ENCODE measurements around the gene ACSL3.

ACSL3 gene

GRCh38 chr2:222955008-222955407, 94.2 kb downstream of the ACSL3 start:
- TF ChIP-seq Cebpa-rat (IDR thresholded peaks at IDR 0.05): no peak
- Histone ChIP-seq H3K27ac (no peak overlapping the region), H3K4me1 (peaks cover 0 to 16% (median 0%) of the 10 kb centered on the region in 10 experiments; a peak in 3 of 20 replicates), H3K4me3 (no peak overlapping the region), H3K36me3 (no peaks in the 10 kb centered on the region), H3K9ac (no peak overlapping the region), H4K20me1 (no peaks in the 10 kb centered on the region), H3K9me3 (replicated peaks in 1 of 11) (peaks cover 0 to 7% (median 0%) of the 10 kb centered on the region in 11 experiments; a peak in 3 of 22 replicates), H3K4me2 (peak overlapping the region in 1 of 11 experiments; percentile 37; a peak in 1 of 22 replicates), H3K27me3 (no peaks in the 10 kb centered on the region)

DNA sequence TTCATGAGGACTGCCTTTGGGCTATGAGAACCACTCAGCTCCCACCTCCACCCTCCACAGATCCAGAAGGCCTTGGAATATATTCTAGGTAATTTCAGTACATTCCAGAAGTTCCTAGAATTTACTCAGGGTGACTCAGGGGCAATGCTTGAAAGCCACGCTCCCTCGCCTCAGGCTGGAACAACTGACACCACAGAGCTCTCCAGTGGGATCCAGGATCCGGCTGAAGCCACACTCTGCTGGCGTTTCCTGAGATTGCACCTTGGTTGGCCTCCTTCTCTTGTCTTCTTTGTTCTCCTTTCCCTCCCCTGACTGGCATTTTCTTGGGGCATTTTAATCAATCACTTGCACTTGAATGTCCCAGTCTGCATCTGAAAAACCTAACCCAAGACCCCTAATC, 98.5 kb downstream of the ACSL3 start:
- TF ChIP-seq Cebpa-rat (IDR thresholded peaks at IDR 0.05): no peak
- Histone ChIP-seq H3K9ac (no peak overlapping the region), H3K4me3 (no peak overlapping the region), H3K4me2 (no peak overlapping the region), H3K4me1 (peaks cover 0 to 9% (median 0%) of the 10 kb centered on the region in 10 experiments; a peak in 2 of 20 replicates), H3K9me3 (replicated peaks in 1 of 11) (peaks cover 0 to 24% (median 9%) of the 10 kb centered on the region in 11 experiments; a peak in 17 of 22 replicates), H3K27me3 (no peaks in the 10 kb centered on the region), H4K20me1 (no peaks in the 10 kb centered on the region), H3K27ac (no peak overlapping the region), H3K36me3 (no peaks in the 10 kb centered on the region)

- Histone ChIP-seq H4K20me1 (no peaks in the 10 kb centered on the region), H3K4me1 (peaks cover 0 to 3% (median 0%) of the 10 kb centered on the region in 10 experiments; a peak in 2 of 20 replicates), H3K9me3 (replicated peaks in 1 of 11) (peaks cover 0 to 25% (median 9%) of the 10 kb centered on the region in 11 experiments; a peak in 17 of 22 replicates), H3K36me3 (no peaks in the 10 kb centered on the region), H3K4me2 (no peak overlapping the region), H3K27me3 (no peaks in the 10 kb centered on the region), H3K4me3 (no peak overlapping the region), H3K9ac (no peak overlapping the region), H3K27ac (no peak overlapping the region)
- no peak for TF ChIP-seq Cebpa-rat (IDR thresholded peaks at IDR 0.05)
Observed at GRCh38 chr2:222960126-222960525, 99.3 kb downstream of the ACSL3 start.

DNA sequence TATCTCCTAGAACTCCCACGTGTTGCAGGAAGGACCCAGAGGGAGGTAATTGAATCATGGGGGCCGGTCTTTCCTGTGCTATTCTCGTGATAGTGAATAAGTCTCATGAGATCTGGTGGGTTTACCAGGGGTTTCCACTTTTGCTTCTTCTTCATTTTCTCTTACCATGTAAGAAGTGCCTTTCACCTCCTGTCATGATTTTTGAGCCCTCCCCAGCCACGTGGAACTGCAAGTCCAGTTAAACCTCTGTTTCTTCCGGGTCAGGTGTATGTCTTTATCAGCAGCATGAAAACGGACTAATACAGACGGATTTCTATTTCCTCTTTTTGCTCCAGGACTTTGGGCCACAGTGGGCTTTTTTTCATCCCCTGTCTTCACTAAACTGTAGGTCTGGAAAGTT, 102.8 kb downstream of the ACSL3 start:
- Histone ChIP-seq H3K9me3 (replicated peaks in 1 of 11) (peaks cover 0 to 25% (median 9%) of the 10 kb centered on the region in 11 experiments; a peak in 17 of 22 replicates), H3K36me3 (no peaks in the 10 kb centered on the region), H3K9ac (no peak overlapping the region), H3K4me1 (no peaks in the 10 kb centered on the region), H4K20me1 (no peaks in the 10 kb centered on the region), H3K27ac (no peak overlapping the region), H3K27me3 (no peaks in the 10 kb centered on the region), H3K4me2 (no peak overlapping the region), H3K4me3 (no peak overlapping the region)
- TF ChIP-seq Cebpa-rat (IDR thresholded peaks at IDR 0.05): no peak

DNA sequence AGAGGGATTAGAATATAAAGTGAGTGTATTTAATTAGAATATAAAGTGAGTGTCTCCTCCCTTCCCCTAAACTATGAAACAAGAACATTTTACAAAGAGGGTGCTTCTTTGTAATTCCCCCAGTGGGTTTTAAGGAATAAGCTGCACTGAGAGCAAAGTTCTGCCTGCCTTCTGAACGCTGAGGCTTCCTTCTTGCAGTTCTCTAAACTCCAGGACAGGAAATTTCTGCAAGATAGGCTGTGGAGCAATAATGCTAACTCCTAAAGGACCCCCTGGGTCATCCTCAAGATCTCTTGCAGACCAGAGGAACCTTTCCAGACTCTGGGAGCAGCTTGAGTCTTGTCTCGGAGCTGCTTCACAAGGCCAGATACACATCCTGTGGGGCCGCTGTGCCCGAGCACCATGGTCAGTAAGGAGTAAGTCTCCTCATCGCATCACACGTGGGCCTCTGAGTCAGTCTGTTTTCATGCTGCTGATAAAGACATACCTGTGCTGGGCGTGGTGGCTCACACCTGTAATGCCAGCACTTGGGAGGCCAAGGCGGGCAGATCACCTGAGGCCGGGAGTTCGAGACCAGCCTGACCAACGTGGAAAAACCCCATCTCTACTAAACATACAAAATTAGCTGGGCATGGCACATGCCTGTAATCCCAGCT, 103.7 kb downstream of the ACSL3 start:
- H3K9ac ChIP-seq: no peak overlapping the region
- H3K4me3 ChIP-seq: no peak overlapping the region
- H3K9me3 ChIP-seq (replicated peaks in 1 of 11): peaks cover 0 to 25% (median 9%) of the 10 kb centered on the region in 11 experiments; a peak in 17 of 22 replicates
- no peaks in the 10 kb centered on the region for H3K36me3 ChIP-seq
- no peak overlapping the region for H3K4me2 ChIP-seq
- no peak for TF ChIP-seq Cebpa-rat (IDR thresholded peaks at IDR 0.05)
- no peaks in the 10 kb centered on the region for H3K27me3 ChIP-seq
- H3K27ac ChIP-seq: no peak overlapping the region
- H4K20me1 ChIP-seq: no peaks in the 10 kb centered on the region
- H3K4me1 ChIP-seq: no peaks in the 10 kb centered on the region

GRCh38 chr2:222965555-222965954, 104.7 kb downstream of the ACSL3 start:
- Histone ChIP-seq H4K20me1 (no peaks in the 10 kb centered on the region), H3K36me3 (no peaks in the 10 kb centered on the region), H3K4me2 (no peak overlapping the region), H3K9me3 (replicated peaks in 1 of 11) (peaks cover 0 to 25% (median 9%) of the 10 kb centered on the region in 11 experiments; a peak in 17 of 22 replicates), H3K27me3 (no peaks in the 10 kb centered on the region), H3K4me3 (no peak overlapping the region), H3K27ac (no peak overlapping the region), H3K4me1 (no peaks in the 10 kb centered on the region), H3K9ac (no peak overlapping the region)
- no peak for TF ChIP-seq Cebpa-rat (IDR thresholded peaks at IDR 0.05)

DNA sequence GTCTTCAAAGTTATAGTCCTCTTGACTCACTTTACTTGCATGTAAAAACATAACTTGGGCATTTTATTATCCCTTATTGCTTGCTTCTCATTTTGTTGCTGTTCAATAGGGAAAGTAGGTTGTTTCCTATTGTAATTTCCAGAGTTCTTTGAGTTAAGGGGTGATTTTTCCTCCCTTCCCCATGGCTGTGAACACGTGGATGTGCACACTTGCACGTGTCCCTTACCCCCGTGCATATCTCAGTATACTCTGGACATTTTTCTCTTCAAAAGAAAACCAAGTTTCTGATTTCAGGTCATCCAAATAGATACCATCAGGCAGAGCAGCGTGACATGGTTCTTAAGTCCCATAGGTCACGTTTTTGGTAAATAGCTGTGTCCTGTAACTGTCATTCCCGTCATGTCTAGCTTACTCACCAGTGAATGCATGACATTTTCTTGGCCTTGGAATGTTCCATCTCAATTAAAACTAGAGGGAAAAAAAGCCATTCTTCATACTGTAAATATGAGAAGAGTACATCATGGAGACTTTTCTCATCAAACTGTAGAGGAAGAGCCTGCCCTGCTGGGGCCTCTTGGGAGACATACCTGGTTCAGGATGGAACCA, 107.8 kb downstream of the ACSL3 start:
- Histone ChIP-seq H3K27me3 (no peaks in the 10 kb centered on the region), H4K20me1 (no peaks in the 10 kb centered on the region), H3K4me3 (no peak overlapping the region), H3K9me3 (replicated peaks in 1 of 11) (peaks cover 0 to 10% (median under 1%) of the 10 kb centered on the region in 11 experiments; a peak in 7 of 22 replicates), H3K4me1 (peaks cover 0 to 4% (median 0%) of the 10 kb centered on the region in 10 experiments; a peak in 3 of 20 replicates), H3K36me3 (no peaks in the 10 kb centered on the region), H3K4me2 (no peak overlapping the region), H3K9ac (no peak overlapping the region), H3K27ac (no peak overlapping the region)
- TF ChIP-seq Cebpa-rat (IDR thresholded peaks at IDR 0.05): no peak

GRCh38 chr2:222969491-222969890, 108.7 kb downstream of the ACSL3 start:
- Histone ChIP-seq H3K27me3 (no peaks in the 10 kb centered on the region), H4K20me1 (no peaks in the 10 kb centered on the region), H3K4me2 (no peak overlapping the region), H3K4me3 (no peak overlapping the region), H3K9ac (no peak overlapping the region), H3K27ac (no peak overlapping the region), H3K36me3 (no peaks in the 10 kb centered on the region), H3K9me3 (replicated peaks in 1 of 11) (0 out of 22 replicates have a peak, but pooled peaks cover 0 to 4% (median 0%) of the 10 kb centered on the region in 11 experiments), H3K4me1 (peaks cover 0 to 4% (median 0%) of the 10 kb centered on the region in 10 experiments; a peak in 3 of 20 replicates)
- no peak for TF ChIP-seq Cebpa-rat (IDR thresholded peaks at IDR 0.05)

GRCh38 chr2:222972420-222972819, 111.6 kb downstream of the ACSL3 start:
- no peak overlapping the region for H3K27ac ChIP-seq
- H3K4me2 ChIP-seq: no peak overlapping the region; a peak in 1 of 22 replicates

More at GRCh38 chr2:222972420-222972819, 111.6 kb downstream of the ACSL3 start:
- no peaks in the 10 kb centered on the region for H3K36me3 ChIP-seq
- peaks cover 0 to 7% (median 0%) of the 10 kb centered on the region in 10 experiments; a peak in 5 of 20 replicates for H3K4me1 ChIP-seq
- H4K20me1 ChIP-seq: no peaks in the 10 kb centered on the region
- H3K27me3 ChIP-seq: no peaks in the 10 kb centered on the region
- no peak for TF ChIP-seq Cebpa-rat (IDR thresholded peaks at IDR 0.05)
- H3K9ac ChIP-seq: no peak overlapping the region
- H3K4me3 ChIP-seq: no peak overlapping the region
- H3K9me3 ChIP-seq (replicated peaks in 1 of 11): no peaks in the 10 kb centered on the region

All from BLaER1 treated with 17β-estradiol and CSF1 and Interleukin-3, amounts not matched to agents 10 nM and 100 nM (cell line).